ENCODE data around the gene TPSD1.
"Not testable (repeated sequence)": the region's sequence is repeated elsewhere in the genome, so short reads cannot be mapped to it uniquely, and the experiment has no call there.

The TPSD1 gene

DNA sequence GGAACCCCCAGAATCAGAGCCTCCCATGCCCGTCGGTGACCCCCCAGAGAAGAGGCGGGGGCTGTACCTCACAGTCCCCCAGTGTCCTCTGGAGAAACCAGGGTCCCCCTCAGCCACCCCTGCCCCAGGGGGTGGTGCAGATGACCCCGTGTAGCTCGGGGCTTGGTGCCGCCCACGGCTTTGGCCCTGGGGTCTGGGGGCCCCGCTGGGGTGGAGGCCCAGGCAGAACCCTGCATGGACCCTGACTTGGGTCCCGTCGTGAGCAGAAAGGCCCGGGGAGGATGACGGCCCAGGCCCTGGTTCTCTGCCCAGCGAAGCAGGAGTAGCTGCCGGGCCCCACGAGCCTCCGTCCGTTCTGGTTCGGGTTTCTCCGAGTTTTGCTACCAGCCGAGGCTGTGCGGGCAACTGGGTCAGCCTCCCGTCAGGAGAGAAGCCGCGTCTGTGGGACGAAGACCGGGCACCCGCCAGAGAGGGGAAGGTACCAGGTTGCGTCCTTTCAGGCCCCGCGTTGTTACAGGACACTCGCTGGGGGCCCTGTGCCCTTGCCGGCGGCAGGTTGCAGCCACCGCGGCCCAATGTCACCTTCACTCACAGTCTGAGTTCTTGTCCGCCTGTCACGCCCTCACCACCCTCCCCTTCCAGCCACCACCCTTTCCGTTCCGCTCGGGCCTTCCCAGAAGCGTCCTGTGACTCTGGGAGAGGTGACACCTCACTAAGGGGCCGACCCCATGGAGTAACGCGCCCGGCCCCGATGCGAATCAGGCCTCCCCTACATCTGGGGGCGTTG, 34.8 kb upstream of the TPSD1 start:
- no peak for DNase-seq (ENCODE audit: low spot score)

DNA sequence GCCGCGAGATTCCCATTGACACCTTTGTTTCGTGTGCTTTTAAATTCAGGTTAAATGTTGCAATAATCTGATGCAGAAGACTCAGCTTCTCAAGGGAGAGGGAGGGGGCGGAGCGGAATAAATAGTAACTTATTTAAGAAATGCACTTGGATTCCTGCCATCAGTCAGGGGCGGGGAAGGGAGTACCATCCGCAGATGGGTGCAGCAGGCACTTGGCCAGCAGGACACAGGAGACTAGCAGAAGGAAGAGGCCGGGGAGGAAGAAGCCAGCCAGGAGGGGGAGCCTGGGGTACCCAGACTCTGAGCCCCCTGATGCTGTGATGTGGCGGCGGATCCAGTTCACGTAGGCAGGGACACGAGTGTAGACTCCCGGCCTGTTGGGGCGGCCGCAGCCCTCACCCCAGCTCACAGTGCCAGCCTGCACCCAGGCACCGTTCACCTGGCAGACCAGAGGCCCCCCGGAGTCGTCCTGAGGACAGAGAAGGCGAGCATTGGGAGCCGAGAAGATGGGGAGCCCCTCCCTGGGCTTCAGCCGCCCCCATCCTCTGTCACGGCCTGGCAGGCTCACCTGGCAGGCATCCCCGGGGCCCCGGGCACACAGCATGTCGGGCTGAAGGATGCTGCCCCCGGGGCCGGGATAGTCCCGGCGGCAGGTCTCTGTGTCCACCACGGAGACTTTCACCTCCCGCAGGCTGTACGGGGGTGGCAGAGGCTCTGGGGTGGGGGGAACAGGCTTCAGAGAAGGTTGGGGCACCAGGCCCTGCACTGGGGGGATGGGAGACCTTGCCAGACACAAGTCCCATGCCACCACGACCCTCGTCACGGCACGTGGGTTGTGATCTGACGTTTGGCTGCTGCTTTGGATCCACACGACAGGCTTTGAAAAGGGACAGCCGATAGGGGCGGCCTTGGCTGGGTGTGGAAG, 34.0 kb upstream of the TPSD1 start:
- DNase-seq (ENCODE audit: low spot score) = no peak

GRCh38 chr16:1222553-1223354, 33.1 kb upstream of the TPSD1 start:
- DNase-seq (ENCODE audit: low spot score) = no peak

DNA sequence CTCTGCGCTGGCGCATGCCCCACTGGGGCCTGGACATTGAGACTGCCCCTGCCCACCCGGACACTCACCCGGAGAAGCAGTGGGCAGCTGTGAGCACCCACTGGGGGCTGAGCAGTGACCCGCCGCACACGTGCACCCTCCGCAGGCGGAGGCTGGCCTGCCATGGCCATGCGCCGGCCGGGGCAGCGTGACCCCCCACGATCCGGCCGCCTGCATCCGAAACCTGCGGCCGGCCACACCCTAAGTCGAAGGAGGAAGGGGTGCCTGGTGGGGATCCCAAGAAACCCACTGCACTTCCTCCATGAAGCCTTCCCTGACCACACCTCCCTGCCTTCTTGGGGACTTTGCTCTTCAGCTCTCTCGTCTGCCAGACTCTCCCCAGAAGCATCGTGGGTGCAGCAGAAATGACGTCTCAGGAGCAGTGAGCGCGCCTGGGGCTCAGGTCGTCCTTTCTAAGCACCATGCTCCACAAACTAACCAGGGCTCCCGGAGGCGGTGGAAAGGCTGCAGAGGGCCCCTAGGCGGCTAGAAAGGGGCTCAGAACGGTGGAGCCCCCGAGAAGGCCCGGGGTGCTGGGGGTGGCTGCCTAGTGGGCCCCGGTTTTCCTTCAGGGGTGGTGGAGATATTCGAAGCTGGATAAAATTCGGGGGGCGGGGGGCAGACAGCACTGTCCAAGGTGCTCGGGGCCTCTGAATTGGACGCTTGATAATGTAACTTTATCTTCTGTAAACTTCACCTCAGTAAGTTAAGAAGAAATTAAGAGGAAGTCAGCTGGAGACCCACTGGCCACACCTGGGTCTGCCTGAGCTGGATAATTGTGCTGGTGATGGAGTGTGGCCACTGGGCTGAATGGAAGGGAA, 32.3 kb upstream of the TPSD1 start:
- no peak for DNase-seq (ENCODE audit: low spot score)

DNA sequence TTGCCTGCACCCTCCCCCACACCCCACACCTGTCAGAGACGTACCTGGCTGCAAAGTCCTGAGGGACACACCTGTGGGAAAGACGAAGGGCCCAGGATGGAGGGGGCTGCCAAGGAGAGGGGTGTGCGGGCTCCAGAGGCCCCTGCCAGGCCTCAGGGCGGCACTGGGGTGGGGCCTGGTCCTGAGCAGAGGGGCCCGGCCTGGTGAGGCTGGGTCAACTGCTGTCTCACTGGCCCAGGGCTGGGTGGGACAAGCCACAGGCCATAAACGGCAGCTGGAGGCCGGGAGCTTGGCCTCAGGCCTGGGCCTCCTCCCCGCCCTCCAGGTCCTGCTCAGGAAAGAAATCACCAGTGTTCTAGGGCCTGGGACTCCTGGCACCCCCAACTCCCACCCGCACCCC, 31.3 kb upstream of the TPSD1 start:
- no peak for DNase-seq (ENCODE audit: low spot score)

- no peak for DNase-seq (ENCODE audit: low spot score)
These were observed 30.8 kb upstream of the TPSD1 start, which contains the start of gene TPSG1 for GRCh38 chr16:1225051-1225451. Gene TPSG1, minus strand, starts transcription at chr16:1225268. Its CDS starts 16 bp downstream, at chr16:1225252.

- peak; percentile 41 for DNase-seq (ENCODE audit: low spot score)
These were observed 30.0 kb upstream of the TPSD1 start for GRCh38 chr16:1225728-1226311.

DNA sequence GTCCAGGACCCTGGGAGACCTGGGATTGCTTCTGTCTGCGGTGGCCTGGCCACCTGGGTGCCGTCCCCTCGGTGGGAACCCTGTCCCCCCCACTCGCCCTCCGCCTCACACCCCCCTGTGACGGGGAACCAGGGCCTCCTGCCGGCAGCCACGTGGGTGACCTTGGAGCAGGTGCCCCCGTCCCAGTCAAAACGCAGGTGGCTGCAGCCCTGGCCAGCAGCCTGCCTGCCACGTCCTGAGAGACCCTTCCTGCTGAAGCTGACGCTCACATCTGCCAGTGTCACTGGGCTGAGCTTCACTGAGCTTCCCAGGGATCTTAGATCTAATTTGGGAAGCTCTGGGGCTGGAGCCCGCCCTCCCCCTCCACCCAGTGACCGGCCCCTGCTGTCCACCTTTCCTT, 29.2 kb upstream of the TPSD1 start:
- not testable (repeated sequence) for DNase-seq (ENCODE audit: low spot score)

DNA sequence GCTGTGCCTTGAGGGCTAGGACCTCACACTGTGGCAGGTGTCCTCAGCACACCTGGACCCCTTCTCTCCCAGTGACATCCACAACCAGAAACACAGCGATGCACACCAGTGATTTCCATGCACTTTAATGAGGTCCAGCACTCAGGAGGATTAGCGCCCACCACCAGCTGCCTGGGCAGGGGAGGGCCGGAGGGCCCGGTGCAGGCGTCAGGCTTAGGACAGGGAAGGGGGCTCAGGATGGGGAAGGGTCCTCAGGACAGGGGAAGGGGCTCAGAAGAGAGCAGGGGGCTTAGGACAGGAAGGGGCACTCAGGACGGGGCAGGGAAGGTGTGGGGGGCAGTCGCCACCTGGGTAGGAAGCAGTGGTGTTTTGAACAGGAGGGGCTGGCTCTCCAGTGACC, 27.6 kb upstream of the TPSD1 start:
- DNase-seq (ENCODE audit: low spot score) = not testable (repeated sequence)

DNA sequence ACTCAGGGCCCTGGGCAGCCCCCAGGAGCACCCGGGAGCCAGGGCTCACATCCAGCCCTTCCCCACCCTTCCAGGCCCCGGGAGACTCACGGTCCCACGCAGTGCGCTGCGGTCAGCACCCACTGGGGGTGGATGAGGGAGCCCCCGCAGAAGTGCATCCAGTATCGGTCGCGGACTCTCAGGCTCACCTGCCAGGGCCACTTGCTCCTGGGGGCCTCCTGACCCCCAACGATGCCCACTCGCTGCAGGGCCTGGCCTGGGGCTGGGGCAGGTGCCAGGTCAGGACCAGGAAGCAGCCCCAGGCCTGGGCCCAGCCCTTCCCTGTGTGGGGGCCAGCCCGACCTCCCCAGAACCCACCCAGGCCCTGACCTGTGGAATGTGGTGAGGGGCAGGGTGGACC, 26.4 kb upstream of the TPSD1 start:
- DNase-seq (ENCODE audit: low spot score) = not testable (repeated sequence)

DNA sequence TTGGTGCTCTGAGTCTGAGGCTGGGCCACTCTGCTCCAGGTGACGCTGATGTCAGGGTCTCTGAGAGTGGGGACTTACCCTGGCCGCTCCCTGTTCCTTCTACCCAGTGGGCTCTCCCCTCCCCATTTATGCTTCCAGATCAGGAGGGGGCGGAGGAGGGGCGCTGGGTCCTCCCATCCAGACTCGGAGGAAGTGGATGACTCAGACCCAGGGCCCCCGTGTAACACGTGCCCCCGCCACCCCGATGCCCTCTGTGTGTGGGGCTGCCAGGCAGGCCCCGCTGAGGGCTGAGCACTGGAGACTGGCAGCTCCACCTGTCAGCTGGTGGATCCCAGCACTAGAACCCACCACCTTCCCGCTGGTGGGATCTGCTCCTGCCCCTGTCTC, 25.8 kb upstream of the TPSD1 start, which contains the start of gene TPSB2:
Gene TPSB2, minus strand, starts transcription at position 101 of the 387 bp plus-strand sequence. CDS start 233 bp downstream, outside the sequence.
- DNase-seq (ENCODE audit: low spot score) = not testable (repeated sequence)

DNA sequence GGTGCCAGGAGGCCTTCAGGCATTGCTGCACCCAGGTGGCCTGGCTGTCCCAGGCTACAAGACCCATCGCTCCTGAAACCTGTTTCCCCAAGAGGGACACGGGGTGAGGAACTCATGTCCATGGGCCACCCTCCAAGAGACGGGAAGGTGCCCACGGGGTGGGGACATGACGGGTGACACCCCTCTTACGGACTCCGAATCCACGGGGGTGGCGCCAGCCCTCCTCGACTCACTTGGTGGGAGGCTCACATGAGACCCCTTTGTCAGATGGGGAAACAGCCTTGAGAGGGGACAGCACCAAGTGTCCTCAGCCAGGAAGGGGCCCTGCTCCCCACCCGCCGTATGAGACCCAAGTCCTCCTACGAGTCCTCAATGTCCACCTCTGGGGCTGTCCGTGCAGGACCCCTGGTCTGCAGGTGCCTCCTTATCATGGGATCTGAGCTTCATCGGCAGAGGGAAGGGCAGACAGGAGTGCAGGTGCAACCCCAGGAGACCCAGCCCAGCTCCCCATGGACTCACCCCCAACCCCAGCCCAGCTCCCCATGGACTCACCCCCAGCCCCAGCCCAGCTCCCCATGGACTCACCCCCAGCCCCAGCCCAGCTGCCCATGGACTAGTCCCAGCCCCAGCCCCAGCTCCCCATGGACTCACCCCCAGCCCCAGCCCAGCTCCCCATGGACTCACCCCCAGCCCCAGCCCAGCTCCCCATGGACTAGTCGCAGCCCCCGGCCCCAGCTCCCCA, 25.2 kb upstream of the TPSD1 start:
- not testable (repeated sequence) for DNase-seq (ENCODE audit: low spot score)

DNA sequence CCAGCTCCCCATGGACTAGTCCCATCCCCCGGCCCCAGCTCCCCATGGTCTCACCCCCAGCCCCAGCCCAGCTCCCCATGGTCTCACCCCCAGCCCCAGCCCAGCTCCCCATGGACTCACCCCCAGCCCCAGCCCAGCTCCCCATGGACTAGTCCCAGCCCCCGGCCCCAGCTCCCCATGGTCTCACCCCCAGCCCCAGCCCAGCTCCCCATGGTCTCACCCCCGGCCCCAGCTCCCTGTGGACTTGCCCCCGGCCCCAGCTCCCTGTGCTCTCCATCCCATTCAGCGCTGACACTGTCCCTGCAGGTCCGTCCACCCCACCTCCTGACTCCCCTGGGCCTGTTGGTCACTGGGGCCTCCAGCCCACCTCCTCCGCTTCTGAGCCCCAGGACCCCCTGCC, 24.6 kb upstream of the TPSD1 start:
- not testable (repeated sequence) for DNase-seq (ENCODE audit: low spot score)

DNA sequence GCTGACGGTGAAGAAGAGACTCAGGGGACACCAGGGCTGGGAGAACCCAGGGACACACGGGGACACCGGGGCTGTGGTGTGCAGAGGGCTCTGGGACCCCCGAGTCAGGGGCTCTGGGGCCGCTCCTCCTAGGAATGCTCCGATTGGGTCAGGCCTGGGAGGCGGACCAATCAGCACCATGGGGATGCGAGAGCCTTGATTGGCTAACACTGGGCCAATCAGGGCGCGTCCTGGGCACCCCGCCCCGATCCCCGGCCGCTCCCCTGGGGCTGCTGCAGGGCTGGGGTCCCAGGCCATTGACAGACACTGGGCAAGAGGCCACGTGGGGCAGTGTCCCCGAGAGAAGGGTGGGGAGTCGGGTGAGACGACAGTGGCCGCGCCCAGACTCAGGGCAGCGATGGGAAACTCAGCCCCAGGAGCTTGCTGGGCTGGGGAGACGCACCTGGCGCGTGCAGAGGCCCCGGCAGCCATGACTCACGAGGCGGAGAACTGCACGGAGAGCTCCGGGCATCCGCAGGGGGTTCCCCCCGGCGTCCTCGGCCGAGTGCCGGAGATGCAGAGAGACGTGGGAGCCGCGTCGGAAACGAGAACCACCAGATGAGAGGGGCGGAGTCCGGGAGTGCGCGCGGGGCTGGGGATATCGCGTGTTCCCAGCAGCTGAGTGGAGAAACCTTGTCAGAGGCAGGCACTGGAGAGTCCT, 23.7 kb upstream of the TPSD1 start:
- DNase-seq (ENCODE audit: low spot score) = not testable (repeated sequence)

GRCh38 chr16:1236659-1237058, 19.2 kb upstream of the TPSD1 start:
- not testable (repeated sequence) for DNase-seq (ENCODE audit: low spot score)

DNA sequence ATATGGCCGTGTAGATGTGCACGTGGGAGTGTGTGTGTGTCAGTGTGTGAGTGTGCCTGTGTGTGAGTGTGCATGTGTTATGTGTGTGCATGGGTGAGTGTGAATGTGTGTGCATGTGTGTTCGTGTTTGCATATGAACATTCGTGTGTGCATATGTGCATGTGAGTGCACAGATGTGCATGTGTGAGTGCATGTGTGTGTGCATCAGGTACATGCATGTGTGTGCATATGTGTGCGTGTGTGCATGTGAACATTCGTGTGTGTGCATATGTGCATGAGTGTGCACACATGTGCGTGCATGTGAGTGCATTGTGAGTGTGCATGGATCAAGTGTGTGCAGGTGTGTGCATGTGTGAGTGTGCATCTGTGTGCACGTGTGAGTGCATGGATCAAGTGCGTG, 17.9 kb upstream of the TPSD1 start:
- no peak for DNase-seq (ENCODE audit: low spot score)

GRCh38 chr16:1238909-1239308, 17.0 kb upstream of the TPSD1 start:
- not testable (repeated sequence) for DNase-seq (ENCODE audit: low spot score)

DNA sequence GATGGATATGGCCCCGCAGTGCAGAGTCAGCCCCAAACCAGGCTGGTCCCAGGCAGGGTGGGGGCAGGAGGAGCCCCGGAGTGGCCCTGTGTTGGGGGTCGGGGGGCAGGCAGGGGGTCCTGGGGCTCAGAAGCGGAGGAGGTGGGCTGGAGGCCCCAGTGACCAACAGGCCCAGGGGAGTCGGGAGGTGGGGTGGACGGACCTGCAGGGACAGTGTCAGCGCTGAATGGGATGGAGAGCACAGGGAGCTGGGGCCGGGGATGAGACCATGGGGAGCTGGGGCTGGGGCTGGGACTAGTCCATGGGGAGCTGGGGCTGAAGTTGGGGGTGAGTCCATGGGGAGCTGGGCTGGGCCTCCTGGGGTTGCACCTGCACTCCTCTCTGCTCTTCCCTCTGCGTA, 16.3 kb upstream of the TPSD1 start:
- DNase-seq (ENCODE audit: low spot score) = not testable (repeated sequence)

DNA sequence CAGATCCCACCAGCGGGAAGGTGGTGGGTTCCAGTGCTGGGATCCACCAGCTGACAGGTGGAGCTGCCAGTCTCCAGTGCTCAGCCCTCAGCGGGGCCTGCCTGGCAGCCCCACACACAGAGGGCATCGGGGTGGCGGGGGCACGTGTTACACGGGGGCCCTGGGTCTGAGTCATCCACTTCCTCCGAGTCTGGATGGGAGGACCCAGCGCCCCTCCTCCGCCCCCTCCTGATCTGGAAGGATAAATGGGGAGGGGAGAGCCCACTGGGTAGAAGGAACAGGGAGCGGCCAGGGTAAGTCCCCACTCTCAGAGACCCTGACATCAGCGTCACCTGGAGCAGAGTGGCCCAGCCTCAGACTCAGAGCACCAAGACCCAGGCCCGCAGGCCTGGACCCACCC, 15.4 kb upstream of the TPSD1 start, which contains the start of gene TPSAB1:
Gene TPSAB1, plus strand, starts transcription at position 270 of the 400 bp plus-strand sequence. CDS start 234 bp downstream, outside the sequence.
- DNase-seq (ENCODE audit: low spot score) = not testable (repeated sequence)
